Suprapubic skin (tissue), 3 donors: ENCODE results near the gene ZMYM4.

ENCODE experiments used
- EP300 ChIP-seq: sonication (generic); formaldehyde crosslinking; IDR thresholded peaks from one replicate; pipeline ENCODE4 v1.6.1; 2017; ENCODE audit warnings: antibody characterized with exemption
- POLR2A ChIP-seq, 2 donors: fragments of 450-650 bp; IDR thresholded peaks; one replicate each; pipeline ENCODE4 v1.6.1; 2017; ENCODE audit warnings: antibody characterized with exemption in 2 of 2, mild to moderate bottlenecking in 2 of 2, moderate library complexity in 2 of 2
- TF ChIP-seq, protein P1 (sequence below), 2 donors: fragments of 200-600 bp in 1 of 2; fragments of 450-650 bp in 1 of 2; sonication (generic) in 1 of 2; IDR thresholded peaks; one replicate each; pipeline ENCODE4 v1.5.1; 2016 to 2019; ENCODE audit warnings: antibody characterized with exemption in 2 of 2, mild to moderate bottlenecking in 1 of 2, moderate library complexity in 1 of 2

DNA sequence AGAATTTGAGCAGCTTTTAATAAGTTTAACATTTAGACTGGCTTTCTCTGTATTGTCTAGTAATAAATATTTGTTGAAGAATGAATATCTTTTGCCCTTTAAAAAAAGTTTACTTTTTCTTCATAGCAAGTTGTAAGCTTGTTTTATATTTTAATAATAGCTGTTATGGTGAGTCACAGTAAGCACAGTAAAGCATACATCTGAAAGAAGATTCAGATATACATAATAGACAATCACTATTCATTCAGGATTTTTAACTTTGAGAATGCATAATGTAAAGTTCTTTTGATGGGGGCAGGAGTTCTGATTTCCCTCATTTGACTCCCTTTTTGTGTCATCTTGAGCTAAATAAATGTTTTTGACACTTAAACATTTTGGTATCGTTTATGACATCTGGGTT is 66.0 kb downstream of the ZMYM4 start:
- TF ChIP-seq EP300 (no peak), POLR2A (IDR thresholded peaks at IDR 0.05) (no peak)
- TF ChIP-seq, protein P1, sequence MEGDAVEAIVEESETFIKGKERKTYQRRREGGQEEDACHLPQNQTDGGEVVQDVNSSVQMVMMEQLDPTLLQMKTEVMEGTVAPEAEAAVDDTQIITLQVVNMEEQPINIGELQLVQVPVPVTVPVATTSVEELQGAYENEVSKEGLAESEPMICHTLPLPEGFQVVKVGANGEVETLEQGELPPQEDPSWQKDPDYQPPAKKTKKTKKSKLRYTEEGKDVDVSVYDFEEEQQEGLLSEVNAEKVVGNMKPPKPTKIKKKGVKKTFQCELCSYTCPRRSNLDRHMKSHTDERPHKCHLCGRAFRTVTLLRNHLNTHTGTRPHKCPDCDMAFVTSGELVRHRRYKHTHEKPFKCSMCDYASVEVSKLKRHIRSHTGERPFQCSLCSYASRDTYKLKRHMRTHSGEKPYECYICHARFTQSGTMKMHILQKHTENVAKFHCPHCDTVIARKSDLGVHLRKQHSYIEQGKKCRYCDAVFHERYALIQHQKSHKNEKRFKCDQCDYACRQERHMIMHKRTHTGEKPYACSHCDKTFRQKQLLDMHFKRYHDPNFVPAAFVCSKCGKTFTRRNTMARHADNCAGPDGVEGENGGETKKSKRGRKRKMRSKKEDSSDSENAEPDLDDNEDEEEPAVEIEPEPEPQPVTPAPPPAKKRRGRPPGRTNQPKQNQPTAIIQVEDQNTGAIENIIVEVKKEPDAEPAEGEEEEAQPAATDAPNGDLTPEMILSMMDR (IDR thresholded peaks at IDR 0.05): no peak
